GM21717 (cell line): ENCODE measurements around the gene ARNT2.

ENCODE experiments used
- ATAC-seq: cut with Tn5 transposase; IDR thresholded peaks from one replicate; pipeline ENCODE4 v1.9.1; 2021; ENCODE audit warnings: mild to moderate bottlenecking, moderate library complexity; ENCODE audit not compliant: unreplicated experiment

Gene ARNT2

DNA sequence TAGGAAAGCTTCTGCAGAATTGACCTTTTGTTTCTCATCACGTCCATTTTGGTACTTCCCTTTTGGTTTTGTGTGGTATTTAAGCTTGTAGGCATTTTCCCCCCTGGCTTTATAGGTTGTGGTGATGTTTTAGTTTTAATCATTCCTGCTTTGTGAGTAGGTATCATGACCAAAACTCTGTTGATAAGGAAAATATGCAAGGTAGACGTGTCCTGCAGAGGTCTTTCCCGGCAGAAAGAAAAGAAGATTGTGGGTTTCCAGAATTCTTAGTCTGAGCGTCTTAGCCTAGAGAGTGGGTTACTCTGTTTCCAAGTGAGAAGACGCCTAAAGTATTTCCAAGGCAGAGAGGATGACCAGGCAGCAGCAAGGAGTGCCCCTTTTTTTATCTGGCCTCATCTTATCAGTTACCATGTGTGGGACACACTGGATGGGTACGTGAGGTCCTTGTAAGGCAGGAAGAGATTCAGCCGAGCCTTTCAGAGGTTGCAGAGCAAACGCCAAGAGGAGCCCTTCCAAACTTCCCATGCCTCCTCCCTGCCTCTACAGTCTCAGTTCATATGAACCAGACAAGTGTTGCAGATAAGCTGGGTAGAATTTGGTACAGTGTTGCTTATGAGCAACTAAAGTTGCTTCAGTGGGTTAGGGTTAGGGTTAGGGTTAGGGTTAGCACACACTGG is 58.8 kb downstream of the ARNT2 start:
- ATAC-seq, result no peak

DNA sequence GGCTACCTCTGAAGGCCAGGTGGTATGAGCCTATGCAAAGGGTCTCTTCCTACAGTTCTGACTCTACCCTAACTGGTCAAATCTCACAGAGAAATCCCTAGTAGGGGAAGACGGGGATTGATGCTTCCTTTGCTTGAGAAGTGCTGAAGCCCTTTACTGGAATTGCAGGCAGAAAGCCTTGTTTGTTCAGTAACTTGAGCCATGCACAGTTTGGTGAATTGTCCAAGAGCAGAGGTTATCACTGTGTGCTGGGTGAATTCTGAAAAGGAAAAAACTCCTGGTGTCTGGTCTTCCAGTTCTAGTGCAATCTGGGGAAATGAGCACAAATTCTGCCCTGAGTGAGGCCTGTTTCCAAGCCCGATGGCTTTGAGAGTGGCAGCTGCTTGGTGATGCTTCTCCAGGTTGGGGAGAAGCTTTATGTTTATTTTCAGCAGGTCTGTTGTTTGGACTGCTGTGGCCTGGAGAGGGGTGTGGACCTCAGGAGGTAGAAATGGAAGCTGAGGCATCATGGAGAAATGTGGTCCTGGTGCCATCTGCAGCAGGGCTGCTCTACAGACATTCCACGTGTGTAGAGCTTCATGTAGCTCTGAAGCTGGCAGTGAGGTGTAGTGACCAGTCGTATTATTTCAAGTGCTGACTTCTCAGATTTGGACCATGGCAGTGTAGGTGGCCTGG is 60.9 kb downstream of the ARNT2 start:
- no peak for ATAC-seq

DNA sequence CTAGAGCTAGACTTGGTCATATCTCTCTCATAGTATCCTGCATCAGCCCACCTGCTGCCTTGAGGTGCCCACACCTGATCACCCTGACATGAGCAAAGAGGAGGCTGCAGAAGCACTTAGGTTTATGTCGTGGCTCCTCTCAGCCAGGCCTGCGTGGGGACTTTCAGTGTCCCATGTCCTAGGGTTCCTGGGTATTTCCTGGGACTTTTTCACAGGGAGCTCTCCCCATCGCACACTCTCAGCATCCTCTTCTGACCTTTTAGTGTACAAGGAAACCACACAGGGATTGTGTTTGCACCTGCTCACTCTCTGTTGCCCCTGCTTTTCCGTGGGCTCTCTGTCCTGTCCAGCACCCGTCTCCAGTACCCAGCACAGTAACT is 61.4 kb downstream of the ARNT2 start:
- ATAC-seq, result no peak

DNA sequence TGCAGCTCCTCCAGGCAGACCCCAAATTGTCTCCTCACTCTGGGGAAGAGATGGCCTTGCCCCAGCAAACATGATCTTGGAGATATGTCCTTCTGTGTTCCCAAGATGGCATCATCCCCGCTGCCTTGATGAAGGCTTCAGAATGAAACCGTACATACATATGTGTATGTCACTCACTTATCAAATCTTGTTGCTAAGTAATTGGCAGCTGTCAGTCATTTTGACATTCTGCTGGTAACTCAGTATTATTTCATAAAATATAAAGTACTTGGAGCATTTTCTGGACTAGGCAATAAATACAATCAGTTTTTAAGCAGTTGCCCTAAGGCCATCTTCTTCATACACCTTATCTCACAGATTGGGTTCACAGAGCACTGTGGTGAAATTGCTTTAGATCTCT is 62.4 kb downstream of the ARNT2 start:
- ATAC-seq, result no peak

DNA sequence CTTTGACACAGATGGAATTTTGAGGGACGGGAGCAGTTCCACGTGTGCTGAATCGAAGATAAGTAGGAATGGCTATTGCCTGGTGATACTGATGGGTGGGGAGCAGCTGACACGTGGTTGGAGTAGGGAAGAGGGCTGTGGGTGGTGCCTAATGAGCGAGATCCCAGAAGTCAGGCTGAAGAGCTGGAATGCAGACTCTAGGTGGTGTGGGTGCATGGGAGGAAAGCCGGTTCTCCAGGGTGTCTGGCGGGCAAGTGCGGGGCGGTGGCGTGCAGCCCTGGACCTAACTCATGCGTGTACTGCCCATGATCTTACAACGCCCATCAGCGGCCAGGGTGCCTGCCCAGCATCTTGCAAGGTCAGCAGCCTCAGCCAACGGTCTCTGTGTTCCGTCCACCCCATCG is 63.1 kb downstream of the ARNT2 start:
- no peak for ATAC-seq

DNA sequence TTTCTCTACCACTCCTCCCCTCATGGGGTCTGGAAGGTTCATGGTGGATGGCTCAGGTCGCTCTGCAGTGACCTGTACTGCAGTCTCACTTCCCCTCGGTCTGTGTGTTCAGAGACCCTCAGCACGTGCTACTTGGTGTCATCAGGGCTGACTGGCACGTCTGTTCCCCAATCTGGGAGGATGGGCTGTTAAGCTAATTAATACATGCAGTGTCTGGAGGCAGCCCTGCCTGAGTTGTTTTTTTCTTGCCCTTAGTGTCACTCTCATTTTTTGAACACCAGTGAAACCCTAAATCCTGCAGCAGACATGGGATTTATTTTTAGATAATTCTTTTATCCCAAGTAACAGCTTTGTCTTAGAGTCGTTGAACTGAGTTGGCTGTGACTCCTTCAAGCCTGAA is 64.6 kb downstream of the ARNT2 start:
- no peak for ATAC-seq

DNA sequence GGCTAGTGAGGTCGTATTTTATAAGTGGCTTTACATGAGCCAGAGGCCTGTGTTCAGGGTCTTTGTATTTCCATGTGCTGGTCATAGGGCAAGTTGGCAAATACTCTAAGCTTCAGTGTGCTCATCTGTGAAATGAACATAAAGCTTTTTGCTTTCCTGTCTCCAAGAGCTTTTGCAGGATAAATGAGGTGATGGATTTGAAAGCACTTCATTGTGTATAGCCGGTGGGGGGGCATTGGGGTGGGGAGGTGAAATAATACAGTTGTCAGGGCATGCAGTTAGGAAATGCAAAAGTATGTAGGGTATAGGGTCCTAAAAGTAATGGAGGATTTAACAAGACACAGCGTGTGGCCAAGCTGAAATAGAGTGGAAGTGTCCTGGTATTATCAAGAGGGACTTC is 67.7 kb downstream of the ARNT2 start:
- no peak for ATAC-seq

DNA sequence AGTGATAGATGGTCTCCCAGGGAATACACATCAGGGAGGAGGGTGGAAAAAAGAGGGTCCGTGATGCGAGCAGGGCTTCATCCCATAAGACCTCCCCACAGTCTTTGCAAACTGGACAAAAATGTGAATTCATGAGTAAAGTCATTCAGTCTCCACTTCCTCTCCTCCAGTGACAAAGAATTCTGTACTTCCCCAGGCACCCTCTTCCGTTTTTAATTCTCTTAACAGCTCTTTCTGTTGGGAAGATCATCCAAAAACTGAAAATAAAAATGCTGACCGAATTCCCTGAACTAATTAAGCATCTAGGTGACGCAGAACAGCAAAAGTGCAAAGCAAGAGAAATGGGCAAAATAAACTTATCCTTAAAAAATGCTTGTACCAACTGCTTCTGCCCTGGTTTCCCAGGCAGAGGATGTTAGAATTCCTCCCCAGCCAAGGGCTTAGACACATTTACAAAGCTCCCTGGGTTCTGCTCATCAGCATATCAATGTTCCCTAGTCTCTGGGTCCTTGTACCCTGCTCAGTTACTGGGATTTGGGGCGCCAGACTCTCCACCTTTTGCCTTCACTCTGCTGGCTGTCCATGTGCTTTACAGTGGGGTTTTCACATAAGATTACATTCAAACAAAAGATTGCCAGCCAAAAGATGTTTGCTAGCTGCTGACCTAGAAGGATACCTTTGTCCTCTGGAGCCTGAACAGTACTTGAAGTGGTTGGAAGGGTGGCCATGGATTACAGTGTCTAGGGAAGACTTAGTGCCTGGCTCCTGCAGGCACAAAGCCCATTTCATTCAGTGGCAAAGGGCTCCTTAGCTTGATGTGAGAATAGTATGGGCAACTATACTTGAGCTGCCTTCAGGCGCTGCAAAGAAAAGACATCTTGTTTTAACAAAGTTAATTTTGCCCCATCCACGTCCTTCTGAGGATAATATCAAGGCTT is 69.4 kb downstream of the ARNT2 start:
- no peak for ATAC-seq

DNA sequence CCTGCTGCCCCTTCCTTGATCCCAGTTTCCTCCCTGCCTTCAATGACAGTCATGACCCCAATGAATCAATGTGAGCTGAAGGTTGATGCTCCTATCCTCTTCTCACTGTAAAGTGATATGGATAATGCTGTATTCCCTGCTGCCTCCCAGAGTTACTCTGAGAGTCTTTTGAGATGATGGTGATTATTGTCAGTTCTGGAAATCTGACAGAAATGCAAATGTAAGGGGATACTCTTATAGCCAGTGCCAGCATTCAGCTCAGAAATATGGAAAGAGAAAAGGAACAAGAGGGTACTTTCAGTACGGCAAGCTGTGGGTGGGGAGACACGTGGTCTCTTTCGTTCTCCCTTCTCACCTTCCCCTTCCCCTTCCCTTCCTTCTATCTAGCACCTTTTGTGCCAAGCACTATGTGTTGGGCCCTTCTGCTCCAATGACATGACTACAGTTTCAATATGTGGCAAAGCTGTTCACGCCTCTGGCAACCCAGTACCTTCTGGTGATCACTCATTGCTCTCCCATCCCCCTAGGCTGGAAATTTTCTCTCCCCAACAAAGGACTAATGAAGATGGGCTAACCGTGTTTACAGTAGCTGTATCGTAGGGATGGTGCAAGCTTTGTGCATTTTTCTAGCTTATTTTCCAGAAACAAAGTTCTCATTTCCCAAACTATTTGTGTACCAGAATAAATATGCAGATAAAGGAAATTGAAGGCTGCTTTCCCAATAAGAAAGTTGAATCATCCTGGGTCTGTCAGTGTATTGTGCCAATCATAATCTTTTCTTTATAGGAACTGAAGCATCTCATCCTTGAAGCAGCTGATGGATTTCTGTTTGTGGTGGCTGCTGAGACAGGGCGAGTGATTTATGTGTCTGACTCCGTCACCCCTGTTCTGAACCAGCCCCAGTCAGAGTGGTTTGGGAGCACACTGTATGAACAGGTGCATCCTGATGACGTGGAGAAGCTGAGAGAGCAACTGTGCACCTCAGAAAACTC is 70.3 kb downstream of the ARNT2 start:
- ATAC-seq, result no peak

DNA sequence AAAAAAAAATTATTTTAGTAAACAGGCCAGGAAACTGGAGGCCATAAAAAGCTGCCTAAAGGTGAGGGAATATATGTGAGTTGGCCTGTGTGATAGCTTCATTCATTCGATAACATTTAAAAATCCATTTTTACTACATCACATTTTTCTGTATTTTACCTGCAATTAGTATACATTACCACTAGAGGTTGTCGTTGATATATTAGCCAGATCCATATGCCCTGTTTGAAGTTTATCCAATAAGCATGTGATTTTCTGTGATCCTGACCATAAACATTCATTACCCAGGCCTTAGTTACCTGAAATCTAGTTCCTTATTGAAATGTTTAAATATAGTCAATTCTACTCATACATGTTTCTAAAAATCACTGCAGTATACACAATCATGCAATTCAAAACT is 71.4 kb downstream of the ARNT2 start:
- ATAC-seq, result no peak

DNA sequence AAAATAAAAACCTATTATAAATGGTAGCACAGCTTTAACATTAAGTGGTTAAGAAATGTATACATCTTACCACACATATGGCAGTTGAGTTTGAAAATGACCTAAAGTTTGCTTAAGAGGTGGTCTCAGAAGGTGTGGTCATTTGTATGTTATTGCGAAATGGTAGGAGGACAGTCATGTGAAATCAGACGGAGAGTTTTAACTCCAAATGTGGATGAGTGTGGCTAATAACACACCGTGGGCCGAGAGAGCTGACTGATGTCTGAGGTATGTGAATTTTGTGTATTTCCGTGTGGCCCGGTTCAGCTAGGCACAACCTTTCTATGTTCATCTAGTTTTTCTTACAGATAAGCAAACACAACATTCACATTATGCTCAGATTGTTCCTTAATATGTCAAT is 71.9 kb downstream of the ARNT2 start:
- no peak for ATAC-seq

DNA sequence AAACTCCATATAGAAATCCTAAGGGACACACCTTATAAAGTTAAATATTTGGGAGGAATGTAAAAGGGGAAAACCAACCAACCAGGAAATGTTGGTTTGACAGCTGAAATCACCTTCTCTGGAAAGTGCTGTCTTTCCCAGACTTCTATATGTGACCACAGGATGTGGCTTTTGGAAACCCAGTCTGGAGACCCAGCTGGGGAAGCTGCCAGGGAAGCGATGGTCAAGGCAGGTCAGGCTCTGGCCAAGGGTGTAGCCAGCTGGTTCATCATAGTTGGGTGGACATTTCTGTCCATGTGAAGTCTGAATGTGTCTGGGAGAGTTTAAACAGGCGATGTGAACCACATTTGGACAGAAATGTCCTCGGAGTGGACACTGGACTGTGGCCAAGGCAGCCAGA is 73.9 kb downstream of the ARNT2 start:
- ATAC-seq, result no peak

DNA sequence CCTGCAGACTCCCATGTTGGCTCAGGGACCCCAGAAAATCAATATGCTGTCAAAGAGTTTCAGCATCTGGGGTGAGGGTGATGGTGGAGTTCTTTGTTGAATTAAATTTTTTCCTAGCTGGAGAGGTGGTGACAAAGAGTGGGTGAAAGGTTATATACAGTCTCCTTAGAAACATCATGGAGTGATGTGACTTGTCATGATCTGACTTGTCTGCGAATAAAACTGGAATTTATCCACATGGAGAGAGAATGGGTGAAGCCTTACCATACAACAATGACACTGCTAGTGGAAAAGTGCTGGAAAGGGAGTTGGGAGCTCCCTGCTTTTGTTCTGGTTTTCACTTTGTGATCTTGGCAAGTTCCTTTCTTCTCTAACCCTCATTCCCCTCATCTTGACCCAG is 75.0 kb downstream of the ARNT2 start:
- ATAC-seq, result no peak

DNA sequence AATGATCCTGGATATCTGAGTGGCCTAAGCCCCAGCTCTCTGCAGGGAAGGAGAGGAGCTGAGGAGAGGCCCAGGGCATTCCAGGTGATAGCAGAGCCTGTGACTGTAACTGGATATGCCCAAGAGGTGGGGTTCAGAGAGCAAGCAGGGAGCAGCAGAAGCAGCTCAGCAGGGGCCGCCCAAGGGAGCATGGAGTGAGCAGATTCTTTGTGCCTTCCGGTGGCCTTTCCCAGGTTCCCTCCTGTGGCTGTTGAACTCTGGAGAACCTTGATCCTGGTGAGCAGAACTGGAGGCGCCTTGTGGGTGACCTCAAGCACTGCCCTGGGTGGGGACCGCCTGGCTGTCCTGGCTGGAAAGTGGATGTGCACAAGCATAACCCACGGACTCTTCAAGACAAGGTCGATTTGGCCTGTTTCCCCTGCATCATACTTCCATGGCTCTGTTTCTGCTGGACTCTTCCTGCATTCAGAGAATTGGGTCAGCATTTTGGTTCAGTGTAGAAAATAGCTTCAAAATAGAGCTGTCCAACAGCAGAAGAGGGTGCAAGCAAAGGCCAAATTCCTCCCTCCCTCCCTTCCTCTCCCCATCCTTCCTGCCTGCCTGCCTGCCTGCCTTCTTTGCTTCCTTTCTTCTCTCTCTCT is 76.1 kb downstream of the ARNT2 start:
- ATAC-seq, result no peak

DNA sequence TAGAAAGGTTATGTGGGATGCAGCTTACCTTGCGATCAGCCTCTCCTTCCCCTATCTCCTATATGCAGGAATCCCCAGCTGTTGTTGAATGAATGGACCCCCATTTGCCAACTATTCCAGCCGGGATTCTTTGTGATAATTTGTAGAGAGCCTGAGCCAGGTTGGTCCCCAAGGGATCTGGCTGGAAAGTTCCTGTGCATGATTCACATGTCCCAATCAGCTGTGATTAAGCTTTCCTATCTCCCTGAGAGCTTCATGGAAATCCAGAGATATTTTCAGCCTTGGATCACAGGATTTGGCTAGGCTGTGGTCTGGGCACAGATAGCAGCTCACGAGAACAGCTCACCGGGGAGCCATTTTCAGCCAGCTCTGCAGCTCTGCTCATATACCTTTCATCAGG is 76.7 kb downstream of the ARNT2 start:
- ATAC-seq, result no peak

DNA sequence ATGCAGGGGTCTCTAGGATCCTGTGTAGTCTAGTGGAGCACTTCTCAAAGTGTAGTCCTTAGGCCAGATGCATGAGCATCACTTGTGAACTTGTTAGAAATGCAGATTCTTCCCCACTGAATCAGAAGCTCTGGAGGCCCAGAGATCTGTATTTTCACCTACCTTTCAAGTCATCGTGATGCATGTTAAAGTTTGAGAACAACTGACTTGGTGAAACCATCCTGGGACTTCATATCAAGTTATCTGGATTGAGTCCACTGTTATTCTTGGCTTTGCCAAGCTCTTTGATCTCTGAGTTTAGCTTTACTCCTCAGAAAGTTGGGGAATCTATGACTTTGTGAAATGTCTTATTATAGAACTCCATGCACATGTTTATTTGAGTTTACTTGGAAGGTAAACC is 78.5 kb downstream of the ARNT2 start:
- ATAC-seq, result no peak

DNA sequence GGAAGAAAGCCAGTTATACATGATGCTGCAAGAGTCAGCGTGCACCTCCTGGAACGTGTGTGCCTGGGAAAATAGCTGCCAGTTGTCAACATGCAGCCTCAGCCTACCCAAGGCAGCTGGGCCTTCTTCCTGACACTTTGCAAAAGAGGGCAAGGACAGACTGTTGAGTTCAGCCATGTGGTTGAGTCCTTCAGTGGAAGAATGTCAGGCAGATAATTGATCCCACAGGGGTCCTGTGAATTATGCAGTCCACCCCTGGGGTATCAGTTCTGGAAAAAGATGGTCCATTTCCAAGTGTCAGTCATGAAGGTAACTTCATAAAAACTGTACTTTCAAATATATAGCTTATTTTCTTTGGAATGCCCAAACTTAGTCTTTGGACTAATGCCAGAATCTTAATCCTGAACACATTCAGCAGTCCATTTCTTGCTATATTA is 79.6 kb downstream of the ARNT2 start:
- no peak for ATAC-seq

DNA sequence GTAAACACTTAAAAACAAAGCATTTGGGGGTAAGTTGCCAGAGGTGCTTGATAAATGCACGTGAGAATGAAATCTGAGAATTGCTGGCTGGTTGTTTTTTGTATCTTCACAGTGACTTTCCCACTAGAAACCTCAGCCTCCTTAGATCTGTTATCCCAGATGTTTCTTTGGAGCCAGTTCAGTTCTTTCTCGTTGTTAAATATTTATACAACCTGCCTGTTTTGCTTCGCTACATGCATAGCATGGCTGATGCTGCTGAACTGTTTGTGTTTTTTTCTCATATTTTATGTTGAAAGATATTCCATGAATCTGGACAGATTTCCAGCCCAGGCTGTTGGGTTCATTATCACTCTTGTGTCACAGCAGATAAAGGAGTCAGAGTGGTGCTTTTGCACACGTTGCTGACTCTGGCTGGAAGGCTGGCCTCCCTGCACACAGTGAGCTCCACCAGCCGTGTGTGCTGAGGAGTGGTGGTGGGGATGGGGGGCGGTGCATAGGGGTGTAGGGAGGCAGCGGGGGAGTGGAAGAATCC is 80.2 kb downstream of the ARNT2 start:
- ATAC-seq, result no peak

DNA sequence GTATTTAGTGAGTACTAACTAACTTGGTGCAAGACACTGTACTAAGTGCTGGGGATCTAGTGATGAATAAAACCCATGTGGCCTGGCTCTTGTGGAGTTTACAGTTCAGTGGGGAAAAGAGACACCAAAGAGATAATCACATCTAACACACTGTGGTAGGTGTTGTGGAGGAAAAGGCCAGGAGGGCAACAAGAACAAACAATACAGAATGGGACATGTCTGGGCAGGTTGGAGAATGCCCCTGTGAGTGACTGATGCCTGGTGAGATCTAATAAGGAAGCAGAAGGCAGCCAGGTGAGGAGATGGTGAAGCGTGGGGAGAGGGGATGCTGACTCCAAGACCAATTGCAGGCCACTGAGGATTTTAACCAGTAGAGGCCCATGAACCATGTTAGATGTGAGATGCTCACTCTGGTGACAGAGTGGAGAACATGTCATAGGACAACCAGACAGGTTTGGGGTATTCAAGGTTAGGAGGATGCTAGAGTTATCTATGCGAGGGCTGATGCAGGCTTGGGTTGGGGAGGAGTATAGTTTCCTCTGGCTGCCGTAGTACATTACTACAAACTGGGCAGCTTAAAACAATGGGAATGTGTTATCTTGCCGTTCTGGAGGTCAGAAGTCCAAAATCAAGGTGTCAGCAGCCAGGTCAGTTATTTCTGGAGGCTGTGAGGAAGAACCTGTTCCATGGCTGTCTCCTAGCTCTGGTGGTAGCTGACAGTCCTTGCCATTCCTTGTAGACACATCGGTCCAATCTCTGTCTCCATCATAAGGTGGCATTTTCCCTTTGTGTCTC is 81.4 kb downstream of the ARNT2 start:
- ATAC-seq, result no peak
